ENCODE data around the gene NEU4.

DNA sequence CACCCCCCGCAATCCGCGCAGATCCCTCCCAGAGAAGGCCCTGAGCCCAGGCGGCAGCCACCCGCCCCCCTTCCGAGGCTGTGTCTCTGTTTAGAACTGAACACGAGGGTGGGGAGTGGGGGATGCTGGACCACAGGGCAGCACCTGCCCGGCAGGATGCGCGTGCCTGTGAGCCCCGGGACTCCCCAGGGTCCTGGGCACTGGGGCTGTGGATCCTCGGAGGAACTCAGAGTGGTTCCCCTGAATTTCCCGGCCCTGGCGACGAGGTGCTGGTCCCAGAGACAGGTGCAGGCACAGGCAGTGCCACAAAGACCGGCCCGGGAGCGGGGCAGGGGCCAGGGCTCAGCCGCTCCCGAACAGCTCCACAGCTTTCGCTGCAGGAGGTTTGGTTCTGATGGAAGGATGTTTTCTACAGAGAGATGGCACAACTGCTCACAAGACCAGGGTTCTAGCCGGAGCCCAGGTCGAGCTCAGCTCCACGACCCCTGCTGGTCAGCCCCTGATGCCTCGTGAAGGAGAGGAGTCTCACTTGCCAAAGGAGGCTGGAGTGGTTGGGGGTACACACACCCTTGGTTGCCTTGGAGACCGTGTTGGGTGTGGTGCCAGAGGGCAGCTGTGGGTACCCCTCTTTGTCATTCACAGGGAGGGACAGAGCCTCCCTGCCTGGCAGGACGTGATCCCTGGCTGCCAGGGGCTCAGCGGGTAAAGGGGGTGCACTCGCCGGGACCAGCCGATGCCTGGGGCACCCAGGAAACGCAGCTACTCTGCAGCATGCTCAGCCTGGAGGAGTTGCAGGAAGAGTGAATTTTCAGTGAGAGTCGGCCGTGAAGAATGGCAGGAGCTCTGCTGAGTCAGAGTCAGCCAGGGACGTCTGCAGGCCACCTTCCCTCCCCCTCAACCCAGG, 4.4 kb upstream of the NEU4 start:
- no peak for TF ChIP-seq CTCF (IDR thresholded peaks at IDR 0.05)
- TF ChIP-seq POLR2A (IDR thresholded peaks at IDR 0.05), result no peak

Measured in thyroid gland (tissue), 4 donors.